ENCODE results near the gene KCNK4. TPM values are rescaled to one million over a fixed set of nuclear protein-coding genes. Genes with fewer than 3 reads are reported as not detected.

The KCNK4 gene
- total and polyA plus RNA-seq, 5 donors from 2014 or later: not detected

GRCh38 chr11:64268025-64268892, 22.8 kb upstream of the KCNK4 start:
- H3K9me3 Mint-ChIP-seq: peaks cover 0 to 3% (median 0%) of the 10 kb centered on the region in 7 donors
- Histone ChIP-seq H3K36me3 (ENCODE audit: control insufficient read depth, insufficient read depth, low read length) (no peaks in the 10 kb centered on the region), H3K9me3 (ENCODE audit: control insufficient read depth in 2 of 2, low read length in 2 of 2) (no peaks in the 10 kb centered on the region), H3K27me3 (ENCODE audit: control insufficient read depth, insufficient read depth, low read length) (no peaks in the 10 kb centered on the region), H3K27ac (ENCODE audit: insufficient read depth, low read length, poor library complexity, severe bottlenecking) (peak overlapping the region; percentile 98), H3K4me3 (ENCODE audit: low read depth, low read length) (peak overlapping the region; percentile 59), H3K4me1 (ENCODE audit: control insufficient read depth, insufficient read depth, low read length, poor library complexity, severe bottlenecking) (peaks cover 27% of the 10 kb centered on the region)
- H3K27me3 Mint-ChIP-seq: peaks cover 8% of the 10 kb centered on the region
- ATAC-seq (ENCODE audit: low read depth in 2 of 2) (no peak), DNase-seq (no peak)
- H3K27ac Mint-ChIP-seq: peak overlapping the region; percentile 92 to 98 (median 95)
- H3K4me3 Mint-ChIP-seq: peak overlapping the region; percentile 92 to 97 (median 96)
- H3K4me1 Mint-ChIP-seq: peaks cover 0 to 33% (median 19%) of the 10 kb centered on the region in 4 donors
- no peaks in the 10 kb centered on the region for H3K36me3 Mint-ChIP-seq

- peaks cover 8% of the 10 kb centered on the region for H3K27me3 Mint-ChIP-seq
- no peak for ATAC-seq (ENCODE audit: low read depth in 2 of 2)
- H3K4me3 ChIP-seq (ENCODE audit: low read depth, low read length): peak overlapping the region; percentile 59
Measured at GRCh38 chr11:64268893-64269539, 22.1 kb upstream of the KCNK4 start.

GRCh38 chr11:64269540-64270220, 21.4 kb upstream of the KCNK4 start:
- Histone ChIP-seq H3K4me3 (ENCODE audit: low read depth, low read length) (peak overlapping the region; percentile 84), H3K27me3 (ENCODE audit: control insufficient read depth, insufficient read depth, low read length) (no peaks in the 10 kb centered on the region), H3K27ac (ENCODE audit: insufficient read depth, low read length, poor library complexity, severe bottlenecking) (peak overlapping the region; percentile 98), H3K9me3 (ENCODE audit: control insufficient read depth in 2 of 2, low read length in 2 of 2) (no peaks in the 10 kb centered on the region), H3K4me1 (ENCODE audit: control insufficient read depth, insufficient read depth, low read length, poor library complexity, severe bottlenecking) (peaks cover 27% of the 10 kb centered on the region), H3K36me3 (ENCODE audit: control insufficient read depth, insufficient read depth, low read length) (no peaks in the 10 kb centered on the region)
- Mint-ChIP-seq H3K27me3 (peaks cover 8% of the 10 kb centered on the region), H3K9me3 (peaks cover 0 to 3% (median 0%) of the 10 kb centered on the region in 7 donors), H3K4me3 (peak overlapping the region; percentile 92 to 97 (median 96)), H3K27ac (peak overlapping the region; percentile 96 to 99 (median 98)), H3K36me3 (no peaks in the 10 kb centered on the region), H3K4me1 (peaks cover 0 to 33% (median 18%) of the 10 kb centered on the region in 4 donors)
- ATAC-seq (ENCODE audit: low read depth in 2 of 2): peak; percentile 72 to 75
- peak; percentile 95 to 99 (median 96) for DNase-seq

More at GRCh38 chr11:64268893-64269539, 22.1 kb upstream of the KCNK4 start:
- Mint-ChIP-seq H3K9me3 (peaks cover 0 to 3% (median 0%) of the 10 kb centered on the region in 7 donors), H3K4me3 (peak overlapping the region; percentile 92 to 97 (median 96)), H3K4me1 (peaks cover 0 to 33% (median 19%) of the 10 kb centered on the region in 4 donors), H3K27ac (peak overlapping the region; percentile 77 to 98 (median 95)), H3K36me3 (no peaks in the 10 kb centered on the region)
- H3K9me3 ChIP-seq (ENCODE audit: control insufficient read depth in 2 of 2, low read length in 2 of 2): no peaks in the 10 kb centered on the region
- peak in 1 of 3 donors; percentile 58 for DNase-seq
- peak overlapping the region; percentile 98 for H3K27ac ChIP-seq (ENCODE audit: insufficient read depth, low read length, poor library complexity, severe bottlenecking)
- H3K36me3 ChIP-seq (ENCODE audit: control insufficient read depth, insufficient read depth, low read length): no peaks in the 10 kb centered on the region
- peaks cover 27% of the 10 kb centered on the region for H3K4me1 ChIP-seq (ENCODE audit: control insufficient read depth, insufficient read depth, low read length, poor library complexity, severe bottlenecking)
- no peaks in the 10 kb centered on the region for H3K27me3 ChIP-seq (ENCODE audit: control insufficient read depth, insufficient read depth, low read length)

- H3K36me3 ChIP-seq (ENCODE audit: control insufficient read depth, insufficient read depth, low read length): peaks cover 14% of the 10 kb centered on the region
- H3K27me3 ChIP-seq (ENCODE audit: control insufficient read depth, insufficient read depth, low read length): no peaks in the 10 kb centered on the region
- no peak overlapping the region for H3K4me3 ChIP-seq (ENCODE audit: low read depth, low read length)
- peaks cover 0 to 2% (median 0%) of the 10 kb centered on the region in 7 donors for H3K9me3 Mint-ChIP-seq
- H3K4me1 Mint-ChIP-seq: peaks cover 0 to 10% (median 5%) of the 10 kb centered on the region in 4 donors
- DNase-seq: no peak
- no peaks in the 10 kb centered on the region for H3K9me3 ChIP-seq (ENCODE audit: control insufficient read depth in 2 of 2, low read length in 2 of 2)
- H3K4me3 Mint-ChIP-seq: peak overlapping the region in 1 of 4 donors; percentile 61
- H3K27ac Mint-ChIP-seq: no peak overlapping the region
- no peak for ATAC-seq (ENCODE audit: low read depth in 2 of 2)
- H3K27me3 Mint-ChIP-seq: peaks cover 3% of the 10 kb centered on the region
- H3K36me3 Mint-ChIP-seq: peaks cover 2% of the 10 kb centered on the region
- H3K4me1 ChIP-seq (ENCODE audit: control insufficient read depth, insufficient read depth, low read length, poor library complexity, severe bottlenecking): peaks cover 12% of the 10 kb centered on the region
- no peak overlapping the region for H3K27ac ChIP-seq (ENCODE audit: insufficient read depth, low read length, poor library complexity, severe bottlenecking)
Measured at GRCh38 chr11:64275031-64275800, 15.9 kb upstream of the KCNK4 start.

- H3K4me3 Mint-ChIP-seq: peak overlapping the region in 2 of 4 donors; percentile 38
- no peaks in the 10 kb centered on the region for H3K27me3 Mint-ChIP-seq
- Histone ChIP-seq H3K4me3 (ENCODE audit: low read depth, low read length) (no peak overlapping the region), H3K36me3 (ENCODE audit: control insufficient read depth, insufficient read depth, low read length) (peaks cover 14% of the 10 kb centered on the region), H3K27ac (ENCODE audit: insufficient read depth, low read length, poor library complexity, severe bottlenecking) (no peak overlapping the region), H3K4me1 (ENCODE audit: control insufficient read depth, insufficient read depth, low read length, poor library complexity, severe bottlenecking) (peaks cover 6% of the 10 kb centered on the region), H3K27me3 (ENCODE audit: control insufficient read depth, insufficient read depth, low read length) (no peaks in the 10 kb centered on the region), H3K9me3 (ENCODE audit: control insufficient read depth in 2 of 2, low read length in 2 of 2) (no peaks in the 10 kb centered on the region)
- H3K4me1 Mint-ChIP-seq: peaks cover 0 to 8% (median 3%) of the 10 kb centered on the region in 4 donors
- DNase-seq: no peak
- no peak overlapping the region for H3K27ac Mint-ChIP-seq
- H3K36me3 Mint-ChIP-seq: peaks cover 2% of the 10 kb centered on the region
- ATAC-seq (ENCODE audit: low read depth in 2 of 2): no peak
- no peaks in the 10 kb centered on the region for H3K9me3 Mint-ChIP-seq
Measured at GRCh38 chr11:64275841-64276240, 15.3 kb upstream of the KCNK4 start.

- Mint-ChIP-seq H3K27ac (peak overlapping the region in 1 of 3 donors; percentile 49), H3K27me3 (no peaks in the 10 kb centered on the region), H3K36me3 (peaks cover 9% of the 10 kb centered on the region), H3K9me3 (no peaks in the 10 kb centered on the region), H3K4me3 (no peak overlapping the region), H3K4me1 (peaks cover 0 to 8% (median 4%) of the 10 kb centered on the region in 4 donors)
- Histone ChIP-seq H3K27me3 (ENCODE audit: control insufficient read depth, insufficient read depth, low read length) (no peaks in the 10 kb centered on the region), H3K27ac (ENCODE audit: insufficient read depth, low read length, poor library complexity, severe bottlenecking) (no peak overlapping the region), H3K4me1 (ENCODE audit: control insufficient read depth, insufficient read depth, low read length, poor library complexity, severe bottlenecking) (peaks cover 2% of the 10 kb centered on the region), H3K36me3 (ENCODE audit: control insufficient read depth, insufficient read depth, low read length) (peaks cover 14% of the 10 kb centered on the region), H3K4me3 (ENCODE audit: low read depth, low read length) (no peak overlapping the region), H3K9me3 (ENCODE audit: control insufficient read depth in 2 of 2, low read length in 2 of 2) (no peaks in the 10 kb centered on the region)
- ATAC-seq (ENCODE audit: low read depth in 2 of 2) (no peak), DNase-seq (no peak)
Measured at GRCh38 chr11:64276653-64277431, 14.3 kb upstream of the KCNK4 start.
